HepG2 (cell line): ENCODE results near the gene DGKD. TPM values are rescaled to one million over a fixed set of nuclear protein-coding genes. Genes with fewer than 3 reads are reported as not detected.

Experiments
- CCDC6 ChIP-seq: sonication (generic); formaldehyde crosslinking; IDR thresholded peaks from 2 replicates; pipeline ENCODE4 v1.8.1; 2022; ENCODE audit warnings: mild to moderate bottlenecking, missing genetic modification reagents, moderate library complexity
- FOXA1 ChIP-seq, 2 experiments: fragments of 450-650 bp in 1 of 2; sonication (generic) in 1 of 2; formaldehyde crosslinking in 1 of 2; IDR thresholded peaks; 2 replicates each; pipeline versions ENCODE4 v1.4.0 to v1.6.1; 2016 to 2020; ENCODE audit warnings: missing genetic modification reagents in 1 of 2
- FOXK1 ChIP-seq: sonication (generic); formaldehyde crosslinking; IDR thresholded peaks from 2 replicates; pipeline ENCODE4 v1.4.0; 2020; ENCODE audit warnings: low read depth, missing genetic modification reagents, borderline replicate concordance
- HMGXB3 ChIP-seq: sonication (generic); formaldehyde crosslinking; IDR thresholded peaks from 2 replicates; pipeline ENCODE4 v1.4.0; 2020; ENCODE audit warnings: missing genetic modification reagents, borderline replicate concordance
- KLF11 ChIP-seq: IDR thresholded peaks from 2 replicates; pipeline ENCODE4 v1.6.1; 2016; ENCODE audit warnings: missing compliant biosample characterization
- PITX1 ChIP-seq: sonication (generic); formaldehyde crosslinking; IDR thresholded peaks from 2 replicates; pipeline ENCODE4 v1.5.1; 2020; ENCODE audit warnings: mild to moderate bottlenecking, missing genetic modification reagents
- POLR2G ChIP-seq: fragments of 200-400 bp; formaldehyde crosslinking; IDR thresholded peaks from 2 replicates; pipeline ENCODE4 v1.6.1; 2018; ENCODE audit warnings: mild to moderate bottlenecking, low read depth, low read length, moderate library complexity
- RFXAP ChIP-seq: sonication (generic); formaldehyde crosslinking; IDR thresholded peaks from 2 replicates; pipeline ENCODE4 v1.4.0; 2020; ENCODE audit warnings: missing genetic modification reagents, borderline replicate concordance
- SAP130 ChIP-seq: IDR thresholded peaks from 2 replicates; pipeline ENCODE4 v1.6.1; 2016; ENCODE audit warnings: low read depth
- SNAI1 ChIP-seq: sonication (generic); formaldehyde crosslinking; IDR thresholded peaks from 2 replicates; pipeline ENCODE4 v1.5.0; 2020; ENCODE audit warnings: mild to moderate bottlenecking, missing genetic modification reagents, borderline replicate concordance
- TFDP1 ChIP-seq: IDR thresholded peaks from 2 replicates; pipeline ENCODE4 v1.6.1; 2016; ENCODE audit warnings: missing compliant biosample characterization, missing genetic modification reagents, borderline replicate concordance
- TRIM24 ChIP-seq: sonication (generic); formaldehyde crosslinking; IDR thresholded peaks from 2 replicates; pipeline ENCODE4 v1.8.0; 2022; ENCODE audit warnings: mild to moderate bottlenecking, missing genetic modification reagents
- ZFP36L1 ChIP-seq: sonication (generic); formaldehyde crosslinking; IDR thresholded peaks from 2 replicates; pipeline ENCODE4 v1.8.0; 2022; ENCODE audit warnings: mild to moderate bottlenecking, missing genetic modification reagents, moderate library complexity
- ZFY ChIP-seq: sonication (generic); formaldehyde crosslinking; IDR thresholded peaks from 2 replicates; pipeline ENCODE4 v1.4.0; 2020; ENCODE audit warnings: missing genetic modification reagents
- ZGPAT ChIP-seq: IDR thresholded peaks from 2 replicates; pipeline ENCODE4 v1.6.1; 2016; ENCODE audit warnings: mild to moderate bottlenecking
- ZNF331 ChIP-seq: sonication (generic); formaldehyde crosslinking; IDR thresholded peaks from 2 replicates; pipeline ENCODE4 v1.4.0; 2020; ENCODE audit warnings: missing genetic modification reagents
- ZNF362 ChIP-seq: sonication (generic); formaldehyde crosslinking; IDR thresholded peaks from 2 replicates; pipeline ENCODE4 v1.4.0; 2020; ENCODE audit warnings: missing genetic modification reagents, mild to moderate bottlenecking, borderline replicate concordance
- ZNF431 ChIP-seq: sonication (generic); formaldehyde crosslinking; IDR thresholded peaks from 2 replicates; pipeline ENCODE4 v1.9.0; 2022; ENCODE audit warnings: missing genetic modification reagents, low read depth, mild to moderate bottlenecking, borderline replicate concordance
- ZNF510 ChIP-seq: sonication (generic); formaldehyde crosslinking; IDR thresholded peaks from 2 replicates; pipeline ENCODE4 v1.4.0; 2020; ENCODE audit warnings: low read depth, mild to moderate bottlenecking, missing genetic modification reagents
- ZNF530 ChIP-seq: sonication (generic); formaldehyde crosslinking; IDR thresholded peaks from 2 replicates; pipeline ENCODE4 v1.5.0; 2020; ENCODE audit warnings: low read depth, mild to moderate bottlenecking, missing genetic modification reagents
- ZNF768 ChIP-seq: sonication (generic); formaldehyde crosslinking; IDR thresholded peaks from 2 replicates; pipeline ENCODE4 v1.4.0; 2020; ENCODE audit warnings: missing genetic modification reagents
- polyA plus RNA-seq, 8 experiments: library from polyadenylated mRNA; depleted of rRNA in 3 of 8; stranded (reverse) in 7 of 8; unstranded in 1 of 8; fragments of >200 nt; fragmentation: Illumina TruSeq in 4 of 8; extraction: Trizol in 4 of 8; gene quantifications; 2 replicates each; pipeline versions ENCODE4 v1.2.1 to v1.2.3, GENCODE V29; 2011 to 2016; ENCODE audit warnings: low read depth in 4 of 8, missing spikeins in 1 of 8, mixed read lengths in 1 of 8; ENCODE audit not compliant: insufficient read depth in 1 of 8
- total RNA-seq, 5 experiments: library from RNA; depleted of rRNA; stranded (reverse); fragments of >200 nt; fragmentation: Illumina TruSeq; extraction: Trizol; gene quantifications; 2 replicates each; pipeline ENCODE4 v1.2.3, GENCODE V29; 2016; ENCODE audit warnings: low read depth in 1 of 5

Gene DGKD
- total and polyA plus RNA-seq, 2 of the 13 experiments (the other 11 are each of a cell fraction or from before 2014, with no cell fraction given) = 24.5 to 33.2 TPM

- TF ChIP-seq TFDP1 (CRISPR knock-in tag) = no peak
- TF ChIP-seq ZFP36L1 (CRISPR knock-in tag) = no peak
- TF ChIP-seq ZNF510 (CRISPR knock-in tag) = no peak
- TF ChIP-seq PITX1 (CRISPR knock-in tag) = peak; percentile 97; the same call in 1 of the 2 replicates
- peak; percentile 50; the same call in 1 of the 2 replicates for TF ChIP-seq ZGPAT (CRISPR knock-in tag)
- TF ChIP-seq SAP130 (CRISPR knock-in tag) = peak; percentile 46
- TF ChIP-seq POLR2G = peak; percentile 63
- TF ChIP-seq KLF11 (CRISPR knock-in tag) = no peak
- 0 out of 2 replicates have a peak, but pooled peaks have one; percentile 55 for TF ChIP-seq CCDC6 (CRISPR knock-in tag)
- no peak for TF ChIP-seq ZNF530
- TF ChIP-seq SNAI1 (CRISPR knock-in tag) = peak; percentile 59; the same call in 1 of the 2 replicates
- TF ChIP-seq FOXK1 (CRISPR knock-in tag) = no peak
- no peak for TF ChIP-seq FOXA1 (IDR thresholded peaks at IDR 0.05)
- TF ChIP-seq FOXA1 (CRISPR knock-in tag; IDR thresholded peaks at IDR 0.05) = no peak
- TF ChIP-seq RFXAP (CRISPR knock-in tag) = peak; percentile 76; the same call in 1 of the 2 replicates
- TF ChIP-seq ZNF331 (CRISPR knock-in tag) = no peak
- TF ChIP-seq TRIM24 (CRISPR knock-in tag) = no peak
- TF ChIP-seq ZNF431 = no peak
- peak; percentile 46; the same call in 1 of the 2 replicates for TF ChIP-seq HMGXB3 (CRISPR knock-in tag)
- TF ChIP-seq ZNF768 (CRISPR knock-in tag) = no peak
- TF ChIP-seq ZFY (CRISPR knock-in tag) = peak; percentile 68
- TF ChIP-seq ZNF362 (CRISPR knock-in tag) = no peak
Measured at GRCh38 chr2:233353769-233354499, at the start of gene DGKD (continued).
